Endothelial cell of umbilical vein (primary cell): ENCODE results near the gene XIRP1. TPM values are rescaled to one million over a fixed set of nuclear protein-coding genes. Genes with fewer than 3 reads are reported as not detected.

Source experiments
- BruUV-seq: library from RNA; stranded (reverse); fragments of 400-500 nt; replicated peaks from 2 replicates; lab custom pipeline; 2021; lab: Mats Ljungman, UMichigan
- CTCF ChIA-PET: fragments of 300-600, 350-600 bp; sonication (Branson Sonifier 250); formaldehyde crosslinking; loops from one replicate; lab custom pipeline; 2021; ENCODE audit warnings: antibody characterized with exemption, inconsistent platforms; lab: Charles Lee
- POLR2A ChIA-PET: fragments of 300-600, 350-600 bp; sonication (Branson Sonifier 250); formaldehyde crosslinking; loops from one replicate; lab custom pipeline; 2021; ENCODE audit warnings: antibody characterized with exemption, inconsistent platforms; lab: Charles Lee
- DNase-seq: peaks from one replicate; pipeline ENCODE4 v3.0.0-alpha.2; 2011; ENCODE audit warnings: low read depth, low spot score
- FAIRE-seq: peaks from 2 replicates; lab custom pipeline; 2011; peaks lifted over from hg19 to GRCh38; lab: Jason Lieb, UNC
- H2AFZ ChIP-seq: 2 replicates; pipeline ENCODE4 v1.6.0; 2012; ENCODE audit warnings: low read depth, low read length, control low read depth, inconsistent platforms
- H3K27ac ChIP-seq: 2 replicates; pipeline ENCODE4 v1.5.1; 2011; ENCODE audit warnings: low read depth, mild to moderate bottlenecking, control low read depth, low read length, moderate library complexity; ENCODE audit not compliant: insufficient read depth
- H3K27me3 ChIP-seq, 2 experiments: 2 replicates each; pipeline versions ENCODE4 v1.6.0 to v1.6.1; 2011; ENCODE audit warnings: low read length in 2 of 2, mixed read lengths in 1 of 2; ENCODE audit not compliant: control insufficient read depth in 2 of 2, insufficient read depth in 2 of 2
- H3K36me3 ChIP-seq, 2 experiments: 2 replicates in 1 of 2; 3 replicates in 1 of 2; pipeline ENCODE4 v1.5.1; 2011; ENCODE audit warnings: low read length in 2 of 2, mild to moderate bottlenecking in 1 of 2, moderate library complexity in 1 of 2; ENCODE audit not compliant: control insufficient read depth in 2 of 2, insufficient read depth in 2 of 2; ENCODE audit errors: extremely low read depth in 1 of 2
- H3K4me1 ChIP-seq: 3 replicates; pipeline ENCODE4 v1.5.1; 2011; ENCODE audit warnings: mild to moderate bottlenecking, low read length; ENCODE audit not compliant: control insufficient read depth, insufficient read depth; ENCODE audit errors: extremely low read depth
- H3K4me2 ChIP-seq: 2 replicates; pipeline ENCODE4 v1.6.1; 2011; ENCODE audit warnings: low read length, control low read depth, mixed read lengths; ENCODE audit not compliant: insufficient read depth
- H3K4me3 ChIP-seq, 3 experiments: fragments of 200-600 bp in 1 of 3; sonication (generic), shearing (Covaris generic) in 1 of 3; replicated peaks in 1 of 3; 2 replicates each; pipeline ENCODE4 v1.5.1; 2011 to 2016; ENCODE audit warnings: control low read depth in 3 of 3, low read length in 3 of 3, mild to moderate bottlenecking in 2 of 3, inconsistent platforms in 1 of 3, low read depth in 1 of 3, moderate library complexity in 1 of 3; ENCODE audit not compliant: insufficient read depth in 1 of 3
- H3K79me2 ChIP-seq: 2 replicates; pipeline ENCODE4 v1.6.0; 2012; ENCODE audit warnings: low read length, inconsistent platforms; ENCODE audit not compliant: control insufficient read depth, insufficient read depth
- H3K9ac ChIP-seq: replicated peaks from 2 replicates; pipeline ENCODE3; 2011; ENCODE audit warnings: low read length, control low read depth; ENCODE audit not compliant: insufficient read depth; ENCODE audit errors: extremely low read depth
- H3K9me1 ChIP-seq: replicated peaks from 3 replicates; pipeline ENCODE4 v1.6.0; 2011; ENCODE audit warnings: mild to moderate bottlenecking, low read length; ENCODE audit not compliant: control insufficient read depth, insufficient read depth; ENCODE audit errors: extremely low read depth
- H3K9me3 ChIP-seq: replicated peaks from 2 replicates; pipeline ENCODE4 v1.5.1; 2012; ENCODE audit warnings: low read length, inconsistent platforms; ENCODE audit not compliant: control insufficient read depth, insufficient read depth
- H4K20me1 ChIP-seq: replicated peaks from 2 replicates; pipeline ENCODE3; 2011; ENCODE audit warnings: mild to moderate bottlenecking, low read length; ENCODE audit not compliant: control insufficient read depth, insufficient read depth; ENCODE audit errors: extremely low read depth
- GATA2 ChIP-seq: IDR thresholded peaks from 2 replicates; pipeline ENCODE4 v1.7.0; 2011; ENCODE audit warnings: low read depth, mild to moderate bottlenecking, moderate library complexity, mixed read lengths, low read length; ENCODE audit not compliant: insufficient read length, insufficient read depth
- JUN ChIP-seq: IDR thresholded peaks from 2 replicates; pipeline ENCODE4 v1.6.1; 2011; ENCODE audit warnings: borderline replicate concordance, low read depth; ENCODE audit not compliant: insufficient read length, insufficient read depth
- MYC ChIP-seq: IDR thresholded peaks from one replicate; pipeline ENCODE4 v1.6.1; 2011; ENCODE audit warnings: mild to moderate bottlenecking, low read depth, low read length
- POLR2A ChIP-seq: IDR thresholded peaks from 2 replicates; pipeline ENCODE4 v1.6.1; 2012; ENCODE audit warnings: low read depth, mild to moderate bottlenecking, control low read depth, low read length
- POLR2AphosphoS5 ChIP-seq: IDR thresholded peaks from 2 replicates; pipeline ENCODE4 v1.6.1; 2012; ENCODE audit warnings: low read depth, mild to moderate bottlenecking, control low read depth, low read length, moderate library complexity; ENCODE audit not compliant: insufficient read depth
- dilution Hi-C: fragments of 300-500 bp; cut with MboI; formaldehyde crosslinking; loops from one replicate; pipeline ENCODE4 v1.15.0; 2019; ENCODE audit warnings: low sequenced_read_pairs; ENCODE audit not compliant: extremely low pct_ligation_motif_present
- intact Hi-C: fragments of 100-400 bp; cut with micrococcal nuclease; formaldehyde crosslinking; loops from one replicate; pipeline ENCODE4 v1.10.0; 2022
- polyA plus RNA-seq, 4 experiments: library from polyadenylated mRNA; depleted of rRNA in 3 of 4; stranded (reverse) in 3 of 4; unstranded in 1 of 4; fragments of >200 nt; gene quantifications; 2 replicates each; pipeline versions ENCODE4 v1.2.1 to v1.2.3, GENCODE V29; 2011 to 2012; ENCODE audit warnings: missing spikeins in 1 of 4
- total RNA-seq: library from RNA; stranded (reverse); gene quantifications from 2 replicates; pipeline ENCODE4 v1.2.3, GENCODE V29; 2021
- TF ChIP-seq, protein P1 (sequence below), 2 donors: IDR thresholded peaks; 1 replicate in 1 of 2; 2 replicates in 1 of 2; pipeline ENCODE4 v1.5.1; 2011; ENCODE audit warnings: low read length in 2 of 2, mild to moderate bottlenecking in 2 of 2, moderate library complexity in 2 of 2, control low read depth in 1 of 2, inconsistent platforms in 1 of 2, low read depth in 1 of 2; ENCODE audit not compliant: insufficient read depth in 1 of 2; ENCODE audit errors: extremely low read depth in 1 of 2

Gene XIRP1
- total and polyA plus RNA-seq, 2 donors (not counting 3 experiments of a cell fraction or from before 2014, with no cell fraction given): not detected

DNA sequence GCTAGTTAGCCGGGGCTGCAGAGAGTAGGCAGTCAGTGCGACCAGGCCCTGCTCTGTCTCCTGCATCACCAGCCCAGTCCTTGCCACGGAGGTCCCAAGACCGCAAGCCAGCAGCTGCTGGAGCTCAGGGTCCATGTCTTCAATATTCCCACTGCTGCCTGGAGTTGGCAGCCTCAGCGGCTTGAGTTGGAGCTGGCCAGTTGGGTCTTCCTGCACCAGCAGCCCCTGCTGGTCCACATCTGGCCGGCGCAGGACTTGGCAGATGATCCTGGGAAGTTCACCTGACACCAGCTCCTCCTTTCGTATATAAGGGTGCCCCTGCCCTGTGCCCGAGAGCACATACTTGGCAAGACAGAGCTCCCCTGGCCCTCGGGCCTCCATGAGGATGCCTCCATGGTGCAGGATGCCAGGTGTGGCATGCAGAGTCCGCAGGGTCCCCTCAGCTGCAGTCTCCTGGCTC lies 5.7 kb downstream of the XIRP1 start:
- dilution Hi-C loops: no loop called here
- no peak for TF ChIP-seq MYC
- TF ChIP-seq POLR2AphosphoS5: no peak
- no peak for TF ChIP-seq GATA2
- TF ChIP-seq, protein P1, sequence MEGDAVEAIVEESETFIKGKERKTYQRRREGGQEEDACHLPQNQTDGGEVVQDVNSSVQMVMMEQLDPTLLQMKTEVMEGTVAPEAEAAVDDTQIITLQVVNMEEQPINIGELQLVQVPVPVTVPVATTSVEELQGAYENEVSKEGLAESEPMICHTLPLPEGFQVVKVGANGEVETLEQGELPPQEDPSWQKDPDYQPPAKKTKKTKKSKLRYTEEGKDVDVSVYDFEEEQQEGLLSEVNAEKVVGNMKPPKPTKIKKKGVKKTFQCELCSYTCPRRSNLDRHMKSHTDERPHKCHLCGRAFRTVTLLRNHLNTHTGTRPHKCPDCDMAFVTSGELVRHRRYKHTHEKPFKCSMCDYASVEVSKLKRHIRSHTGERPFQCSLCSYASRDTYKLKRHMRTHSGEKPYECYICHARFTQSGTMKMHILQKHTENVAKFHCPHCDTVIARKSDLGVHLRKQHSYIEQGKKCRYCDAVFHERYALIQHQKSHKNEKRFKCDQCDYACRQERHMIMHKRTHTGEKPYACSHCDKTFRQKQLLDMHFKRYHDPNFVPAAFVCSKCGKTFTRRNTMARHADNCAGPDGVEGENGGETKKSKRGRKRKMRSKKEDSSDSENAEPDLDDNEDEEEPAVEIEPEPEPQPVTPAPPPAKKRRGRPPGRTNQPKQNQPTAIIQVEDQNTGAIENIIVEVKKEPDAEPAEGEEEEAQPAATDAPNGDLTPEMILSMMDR (IDR thresholded peaks at IDR 0.05; ENCODE audit: extremely low read depth in 1 of 2, insufficient read depth in 1 of 2, low read depth in 1 of 2, low read length in 2 of 2): no peak
- TF ChIP-seq JUN: no peak
- no peak for TF ChIP-seq POLR2A

More for the DNA sequence above, 5.7 kb downstream of the XIRP1 start:
- H3K36me3 ChIP-seq: no peaks in the 10 kb centered on the region
- BruUV-seq: no TSS peak
- ChIA-PET CTCF (interaction anchor here (0.9 to 14.2 kb wide), 6 partner anchors 21 to 105 kb away, joined by 3 to 172 read pairs (median 4); no protein-coding TSS in a partner anchor), POLR2A (no interaction called here)
- no peak overlapping the region for H3K9ac ChIP-seq
- intact Hi-C loops: no loop called here
- FAIRE-seq (no peak), DNase-seq (no peak)
- H4K20me1 ChIP-seq: no peaks in the 10 kb centered on the region
- no peaks in the 10 kb centered on the region for H3K79me2 ChIP-seq
- no peak overlapping the region for H3K27ac ChIP-seq
- no peaks in the 10 kb centered on the region for H3K9me3 ChIP-seq
- H3K4me3 ChIP-seq: no peak overlapping the region
- no peaks in the 10 kb centered on the region for H3K4me1 ChIP-seq
- H3K27me3 ChIP-seq: no peaks in the 10 kb centered on the region
- no peak overlapping the region for H3K4me2 ChIP-seq
- H3K9me1 ChIP-seq: no peaks in the 10 kb centered on the region
- no peak overlapping the region for H2AFZ ChIP-seq
